AG04449 (cell line): ENCODE data around the gene CD164L2.

Source experiments
- CTCF ChIA-PET: fragments of 350-600 bp; formaldehyde crosslinking; extraction: SDS; loops from one replicate; lab custom pipeline; 2021; ENCODE audit warnings: antibody characterized with exemption; lab: Yijun Ruan, JAX
- POLR2A ChIA-PET: fragments of 400-600, 350-600 bp; formaldehyde crosslinking; extraction: SDS; loops from one replicate; lab custom pipeline; 2020; ENCODE audit warnings: antibody characterized with exemption, inconsistent platforms; lab: Yijun Ruan, JAX
- DNase-seq: peaks from one replicate; pipeline ENCODE4 v3.0.0-alpha.2; 2010; ENCODE audit warnings: low read depth, low spot score
- H3K4me3 ChIP-seq: 2 replicates; pipeline ENCODE4 v1.5.1; 2011; ENCODE audit warnings: low read depth, mild to moderate bottlenecking, control low read depth, low read length
- CTCF ChIP-seq: IDR thresholded peaks from one replicate; pipeline ENCODE4 v1.5.1; 2011; ENCODE audit warnings: mild to moderate bottlenecking, moderate library complexity, low read length, control low read depth, inconsistent platforms; ENCODE audit not compliant: insufficient read depth; ENCODE audit errors: missing control alignments

CD164L2 gene

DNA sequence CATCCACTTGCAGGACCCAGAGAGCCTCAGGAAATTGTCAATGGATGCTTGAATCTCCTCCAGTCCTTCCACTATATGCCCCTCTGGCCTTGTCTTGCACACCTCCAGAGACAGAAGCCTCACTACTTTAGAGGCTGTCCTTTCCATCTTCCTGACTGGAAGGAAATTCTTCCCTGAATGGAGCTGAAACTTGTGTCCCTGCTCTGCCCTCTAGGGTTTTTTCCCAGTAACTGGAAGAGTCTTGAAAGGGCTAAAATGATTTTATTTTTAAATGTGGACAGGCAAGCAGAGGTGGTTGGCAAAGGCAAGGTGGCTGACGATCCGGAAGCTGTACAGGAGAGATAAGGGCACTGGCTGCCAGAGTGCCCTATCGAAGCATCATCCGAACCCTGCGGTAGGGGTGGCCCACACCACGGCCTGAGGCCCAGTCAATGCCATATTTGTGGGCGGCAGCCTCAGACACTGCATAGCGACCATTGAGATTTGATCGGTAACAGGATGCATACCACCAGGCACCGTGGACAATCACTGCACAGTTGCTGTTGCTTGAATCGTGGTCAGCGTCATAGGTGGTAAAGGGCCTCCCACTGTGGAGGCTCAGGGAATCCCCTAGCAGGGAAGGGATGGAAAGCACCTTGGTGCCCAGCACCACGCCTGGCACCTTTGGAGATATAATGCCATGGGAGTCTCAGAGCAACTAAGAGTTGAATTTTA, 14.1 kb downstream of the CD164L2 start:
- CTCF ChIA-PET: interaction anchor here (0.9 to 10.4 kb wide), 14 partner anchors 9 to 236 kb away, joined by 3 to 187 read pairs (median 8); partner anchors contain the start of genes CD164L2 and GPR3
- TF ChIP-seq CTCF: peak; percentile 24
- no peak overlapping the region for H3K4me3 ChIP-seq
- POLR2A ChIA-PET: no interaction called here
- no peak for DNase-seq

DNA sequence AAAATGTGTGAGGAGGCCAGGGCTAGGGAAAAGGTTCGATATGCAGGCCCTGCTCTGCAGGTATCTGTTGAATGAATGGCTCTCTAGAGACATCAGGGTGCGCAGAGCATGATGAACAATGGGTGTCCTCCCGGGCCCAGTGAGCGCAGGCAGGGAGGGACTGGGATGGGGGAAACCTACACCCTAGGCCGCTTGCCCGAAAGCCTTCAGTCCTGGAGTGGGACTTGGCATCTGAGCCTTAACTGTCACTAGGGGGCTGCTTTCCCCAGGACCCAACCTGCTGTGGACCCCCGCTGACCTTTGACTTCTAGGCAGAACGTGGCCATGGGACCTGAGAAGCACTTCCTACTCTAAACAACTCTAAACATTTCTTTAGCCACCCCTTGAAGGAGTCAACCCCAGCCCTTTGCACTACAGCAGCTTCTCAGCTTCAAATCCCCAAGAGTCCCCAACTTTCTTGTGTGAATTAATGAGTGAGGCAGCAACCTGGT, 15.9 kb downstream of the CD164L2 start:
- ChIA-PET POLR2A (interaction anchor here (2.0 to 2.3 kb wide), 2 partner anchors 18 to 68 kb away, joined by 9 to 31 read pairs; no protein-coding TSS in a partner anchor), CTCF (interaction anchor here (0.8 to 10.4 kb wide), 29 partner anchors 8 to 321 kb away, joined by 3 to 187 read pairs (median 7); partner anchors contain the start of genes CD164L2, FCN3, GPR3 and SYTL1)
- TF ChIP-seq CTCF: no peak
- peak overlapping the region; percentile 63 for H3K4me3 ChIP-seq
- no peak for DNase-seq

DNA sequence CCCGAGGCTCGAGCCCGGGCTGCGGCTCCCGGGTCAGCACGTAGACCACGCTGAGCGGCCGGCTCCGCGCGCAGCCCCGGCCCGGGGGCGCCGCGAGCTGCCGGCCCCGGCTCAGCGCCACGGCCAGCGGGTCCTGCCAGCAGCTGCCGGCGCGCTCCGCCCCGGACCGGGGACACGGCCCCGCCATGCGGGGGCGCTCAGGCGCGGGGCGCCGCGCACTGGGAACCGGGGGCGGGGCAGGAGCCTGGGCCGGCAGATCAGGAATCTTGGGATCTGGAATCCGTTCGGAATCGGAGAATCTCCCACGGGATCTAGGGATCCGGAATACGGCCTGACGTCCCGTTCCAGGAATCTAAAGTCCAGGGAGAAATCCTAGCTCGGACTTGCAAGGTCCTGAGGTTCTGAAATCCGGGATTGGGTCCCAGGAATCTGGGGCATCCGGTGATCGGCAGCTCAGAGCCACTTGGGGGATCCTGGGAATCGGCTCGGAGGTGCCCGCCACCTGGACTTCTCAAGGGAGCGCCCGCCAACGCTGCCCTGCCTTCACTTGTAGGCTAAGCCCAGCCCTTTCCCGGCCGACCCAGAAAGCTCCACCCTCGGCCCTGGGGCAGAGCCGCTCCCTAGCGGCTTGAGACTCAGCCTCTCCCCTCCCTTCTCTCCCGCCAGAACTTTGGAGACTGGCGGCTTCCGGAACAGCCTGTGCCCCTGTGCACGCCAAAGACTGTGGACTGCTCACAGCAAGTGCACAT, 16.5 kb downstream of the CD164L2 start, which contains the start of gene MAP3K6:
Gene MAP3K6 (minus strand): TSS at position 551 of the 749 bp plus-strand sequence. CDS start 364 bp downstream, at position 187.
- peak within 1 kb of the TSS; percentile 63 for H3K4me3 ChIP-seq
- ChIA-PET POLR2A (interaction anchor here (1.7 to 2.3 kb wide), 4 partner anchors 17 to 254 kb away, joined by 5 to 31 read pairs (median 10); no protein-coding TSS in a partner anchor), CTCF (interaction anchor here (0.8 to 10.4 kb wide), 32 partner anchors 8 to 321 kb away, joined by 3 to 187 read pairs (median 6); partner anchors contain the start of genes CD164L2, FCN3, GPR3 and IFI6)
- TF ChIP-seq CTCF: peak; percentile 43
- no peak for DNase-seq

DNA sequence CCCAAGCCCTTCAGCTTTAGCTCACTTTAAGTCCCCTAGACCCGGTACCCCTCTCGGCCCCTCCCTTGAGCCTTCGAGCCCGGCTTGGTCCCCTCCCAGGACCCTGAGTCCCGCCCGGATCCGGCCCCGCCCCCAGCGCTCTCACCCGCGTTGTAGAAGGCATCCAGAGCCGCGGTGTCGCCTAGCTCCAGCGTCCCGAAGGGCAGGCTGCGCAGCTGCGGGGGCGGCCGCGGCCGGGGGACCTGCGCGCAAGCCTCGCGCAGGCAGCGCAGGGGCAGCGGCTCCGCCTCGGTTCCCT, 17.1 kb downstream of the CD164L2 start:
- no peak for TF ChIP-seq CTCF
- ChIA-PET POLR2A (interaction anchor here (1.0 to 2.3 kb wide), 6 partner anchors 12 to 254 kb away, joined by 3 to 31 read pairs (median 7); no protein-coding TSS in a partner anchor), CTCF (interaction anchor here (0.9 to 10.4 kb wide), 34 partner anchors 11 to 320 kb away, joined by 3 to 187 read pairs (median 6); partner anchors contain the start of genes CD164L2, GPR3, IFI6 and SYTL1)
- H3K4me3 ChIP-seq: peak overlapping the region; percentile 63
- no peak for DNase-seq

DNA sequence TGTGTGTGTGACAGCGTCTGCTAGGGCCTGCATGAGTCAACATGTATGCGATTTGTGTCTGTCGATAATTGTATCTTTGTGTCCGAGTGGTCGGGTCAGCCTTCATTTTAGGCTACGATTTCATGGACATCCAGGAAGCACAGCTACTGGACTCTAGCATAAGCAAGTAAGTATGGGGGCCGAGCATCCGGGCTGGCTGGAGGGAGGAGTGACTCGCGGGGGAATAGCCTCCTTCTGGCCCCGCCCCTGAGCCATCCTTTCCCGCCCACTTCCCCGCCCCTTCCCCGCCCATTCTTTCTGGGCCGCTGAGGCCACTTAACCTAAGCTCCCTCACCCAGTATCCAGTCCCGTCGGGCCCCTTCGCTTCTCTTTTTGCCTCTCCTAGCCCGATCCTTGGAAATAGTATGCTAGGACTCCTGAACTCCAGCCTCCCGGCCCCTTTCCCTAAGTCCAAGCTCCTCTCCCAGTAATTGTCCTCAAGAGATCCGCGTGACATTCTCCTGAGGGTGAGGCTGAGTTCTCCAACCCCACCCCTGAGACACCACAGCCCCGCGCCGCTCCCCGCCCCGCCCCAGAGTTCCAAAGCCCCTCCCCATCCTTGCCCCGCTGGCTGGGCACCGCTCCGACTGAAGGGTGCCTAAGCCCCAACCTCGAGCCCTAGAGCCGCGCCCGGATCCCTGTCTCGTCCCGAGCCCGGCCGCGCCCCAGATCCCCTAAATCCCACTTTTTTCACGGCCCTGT, 17.6 kb downstream of the CD164L2 start:
- POLR2A ChIA-PET: interaction anchor here (0.9 to 2.3 kb wide), 7 partner anchors 9 to 253 kb away, joined by 3 to 31 read pairs (median 5); no protein-coding TSS in a partner anchor
- TF ChIP-seq CTCF: no peak
- peak; percentile 42 for DNase-seq
- CTCF ChIA-PET: interaction anchor here (0.7 to 10.4 kb wide), 34 partner anchors 12 to 319 kb away, joined by 3 to 187 read pairs (median 6); partner anchors contain the start of genes CD164L2, GPR3, IFI6 and SYTL1
- H3K4me3 ChIP-seq: peak overlapping the region; percentile 63
